ENCODE measurements around the gene MTX1. TPM values are rescaled to one million over a fixed set of nuclear protein-coding genes. Genes with fewer than 3 reads are reported as not detected.
A peak's percentile ranks its signal among the peaks of the same experiment; 100 is the strongest.

Gene MTX1
- polyA plus RNA-seq, 1 donor (not counting 4 experiments of a cell fraction or from before 2014, with no cell fraction given): 43.4 TPM

- no peaks in the 10 kb centered on the region for H4K20me1 ChIP-seq (ENCODE audit: control insufficient read depth, extremely low read depth, insufficient read depth, low read length)
- H3K79me2 ChIP-seq (ENCODE audit: control insufficient read depth, insufficient read depth, low read length): no peaks in the 10 kb centered on the region
- no peak overlapping the region for H3K4me3 ChIP-seq (ENCODE audit: control insufficient read depth in 2 of 3, extremely low read depth in 1 of 3, insufficient read depth in 2 of 3, low read depth in 1 of 3, low read length in 3 of 3)
- peaks cover 19% of the 10 kb centered on the region for H3K4me1 ChIP-seq (ENCODE audit: control insufficient read depth, extremely low read depth, insufficient read depth, low read length)
- no peak overlapping the region for H3K27ac ChIP-seq (ENCODE audit: control insufficient read depth, insufficient read depth, low read length)
- no peak overlapping the region for H2AFZ ChIP-seq (ENCODE audit: control insufficient read depth, low read length)
- H3K27me3 ChIP-seq (ENCODE audit: control insufficient read depth, extremely low read depth, insufficient read depth, low read length): no peaks in the 10 kb centered on the region
- TF ChIP-seq, protein P1, sequence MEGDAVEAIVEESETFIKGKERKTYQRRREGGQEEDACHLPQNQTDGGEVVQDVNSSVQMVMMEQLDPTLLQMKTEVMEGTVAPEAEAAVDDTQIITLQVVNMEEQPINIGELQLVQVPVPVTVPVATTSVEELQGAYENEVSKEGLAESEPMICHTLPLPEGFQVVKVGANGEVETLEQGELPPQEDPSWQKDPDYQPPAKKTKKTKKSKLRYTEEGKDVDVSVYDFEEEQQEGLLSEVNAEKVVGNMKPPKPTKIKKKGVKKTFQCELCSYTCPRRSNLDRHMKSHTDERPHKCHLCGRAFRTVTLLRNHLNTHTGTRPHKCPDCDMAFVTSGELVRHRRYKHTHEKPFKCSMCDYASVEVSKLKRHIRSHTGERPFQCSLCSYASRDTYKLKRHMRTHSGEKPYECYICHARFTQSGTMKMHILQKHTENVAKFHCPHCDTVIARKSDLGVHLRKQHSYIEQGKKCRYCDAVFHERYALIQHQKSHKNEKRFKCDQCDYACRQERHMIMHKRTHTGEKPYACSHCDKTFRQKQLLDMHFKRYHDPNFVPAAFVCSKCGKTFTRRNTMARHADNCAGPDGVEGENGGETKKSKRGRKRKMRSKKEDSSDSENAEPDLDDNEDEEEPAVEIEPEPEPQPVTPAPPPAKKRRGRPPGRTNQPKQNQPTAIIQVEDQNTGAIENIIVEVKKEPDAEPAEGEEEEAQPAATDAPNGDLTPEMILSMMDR (optimal IDR thresholded peaks at IDR 0.05 in 1 of 3, IDR thresholded peaks at IDR 0.05 in 1 of 3, conservative IDR thresholded peaks at IDR 0.05 in 1 of 3; ENCODE audit: extremely low read depth in 1 of 3, insufficient read depth in 2 of 3, low read length in 3 of 3): no peak
- TF ChIP-seq EZH2 (IDR thresholded peaks at IDR 0.05; ENCODE audit: low read length): no peak
- DNase-seq (ENCODE audit: low read depth, low spot score) (no peak), FAIRE-seq (no peak)
- no peaks in the 10 kb centered on the region for H3K9me3 ChIP-seq (ENCODE audit: control insufficient read depth, low read depth, low read length)
- dilution Hi-C loops (cut with MboI; ENCODE audit: extremely low pct_ligation_motif_present, low sequenced_read_pairs): no loop called here
- H3K36me3 ChIP-seq (ENCODE audit: control insufficient read depth in 2 of 2, extremely low read depth in 1 of 2, insufficient read depth in 2 of 2, low read length in 2 of 2): peaks cover 2 to 4% of the 10 kb centered on the region in 2 experiments
- H3K9me1 ChIP-seq (ENCODE audit: control insufficient read depth, extremely low read depth, insufficient read depth, low read length): no peaks in the 10 kb centered on the region
- no peak overlapping the region for H3K9ac ChIP-seq (ENCODE audit: control insufficient read depth, extremely low read depth, insufficient read depth, low read length)
- no peak overlapping the region for H3K4me2 ChIP-seq (ENCODE audit: control insufficient read depth, extremely low read depth, insufficient read depth, low read depth, low read length)
Measured at GRCh38 chr1:155241841-155242264, 33.4 kb downstream of the MTX1 start.

DNA sequence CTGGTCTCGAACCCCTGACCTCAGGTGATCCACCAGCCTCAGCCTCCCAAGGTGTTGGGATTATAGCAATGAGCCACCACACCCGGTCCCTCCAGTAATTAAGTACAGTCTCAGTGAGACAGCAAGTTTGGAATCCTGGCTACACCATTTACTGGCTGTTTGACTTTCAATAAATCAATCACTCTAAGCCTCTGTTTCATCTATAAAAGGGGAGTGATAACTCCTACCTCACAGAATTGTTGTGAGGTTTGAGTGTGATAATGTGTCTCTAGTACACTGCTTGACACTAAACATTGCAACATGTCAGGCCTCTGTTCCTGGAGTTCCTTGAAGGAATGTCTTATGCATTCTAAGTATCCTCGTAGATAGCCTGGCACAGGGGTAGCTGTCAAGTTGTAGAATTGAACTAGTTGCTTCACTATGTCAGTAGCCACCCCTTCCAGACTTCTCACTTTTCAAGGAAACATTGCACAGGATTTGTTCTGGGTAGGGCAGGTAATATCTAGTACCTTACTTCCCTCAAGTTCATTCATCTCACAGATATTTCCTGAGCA lies 34.4 kb downstream of the MTX1 start:
- Histone ChIP-seq H3K27me3 (ENCODE audit: control insufficient read depth, extremely low read depth, insufficient read depth, low read length) (no peaks in the 10 kb centered on the region), H3K27ac (ENCODE audit: control insufficient read depth, insufficient read depth, low read length) (no peak overlapping the region), H3K79me2 (ENCODE audit: control insufficient read depth, insufficient read depth, low read length) (no peaks in the 10 kb centered on the region), H4K20me1 (ENCODE audit: control insufficient read depth, extremely low read depth, insufficient read depth, low read length) (no peaks in the 10 kb centered on the region), H3K9me1 (ENCODE audit: control insufficient read depth, extremely low read depth, insufficient read depth, low read length) (no peaks in the 10 kb centered on the region), H3K4me3 (ENCODE audit: control insufficient read depth in 2 of 3, extremely low read depth in 1 of 3, insufficient read depth in 2 of 3, low read depth in 1 of 3, low read length in 3 of 3) (peak overlapping the region in 2 of 3 experiments; percentile 75 to 80), H3K36me3 (ENCODE audit: control insufficient read depth in 2 of 2, extremely low read depth in 1 of 2, insufficient read depth in 2 of 2, low read length in 2 of 2) (peaks cover 6 to 9% of the 10 kb centered on the region in 2 experiments), H3K4me2 (ENCODE audit: control insufficient read depth, extremely low read depth, insufficient read depth, low read depth, low read length) (peak overlapping the region; percentile 86), H3K9ac (ENCODE audit: control insufficient read depth, extremely low read depth, insufficient read depth, low read length) (no peak overlapping the region), H3K9me3 (ENCODE audit: control insufficient read depth, low read depth, low read length) (no peaks in the 10 kb centered on the region), H2AFZ (ENCODE audit: control insufficient read depth, low read length) (no peak overlapping the region), H3K4me1 (ENCODE audit: control insufficient read depth, extremely low read depth, insufficient read depth, low read length) (peaks cover 19% of the 10 kb centered on the region)
- FAIRE-seq (no peak), DNase-seq (ENCODE audit: low read depth, low spot score) (no peak)
- no peak for TF ChIP-seq EZH2 (IDR thresholded peaks at IDR 0.05; ENCODE audit: low read length)
- TF ChIP-seq, protein P1 (optimal IDR thresholded peaks at IDR 0.05 in 1 of 3, IDR thresholded peaks at IDR 0.05 in 1 of 3, conservative IDR thresholded peaks at IDR 0.05 in 1 of 3; ENCODE audit: extremely low read depth in 1 of 3, insufficient read depth in 2 of 3, low read length in 3 of 3): no peak
- dilution Hi-C loops (cut with MboI; ENCODE audit: extremely low pct_ligation_motif_present, low sequenced_read_pairs): no loop called here

Data from keratinocyte (primary cell).